K562 (cell line): Measurements from ENCODE around the gene MORF4L1. TPM values are rescaled to one million over a fixed set of nuclear protein-coding genes. Genes with fewer than 3 reads are reported as not detected.

Experiments
- BRD4 ChIP-seq: fragments of 200-600 bp; sonication (generic); IDR thresholded peaks from 2 replicates; pipeline ENCODE4 v1.6.1; 2017; ENCODE audit warnings: inconsistent platforms
- CBX1 ChIP-seq: sonication (generic); IDR thresholded peaks from 2 replicates; pipeline ENCODE4 v1.6.1; 2016; ENCODE audit warnings: antibody characterized with exemption, low read depth, mild to moderate bottlenecking
- CREM ChIP-seq: IDR thresholded peaks from 2 replicates; pipeline ENCODE4 v1.6.1; 2014; ENCODE audit warnings: antibody characterized with exemption, low read depth
- CTBP1 ChIP-seq: fragments of 450-650 bp; IDR thresholded peaks from 2 replicates; pipeline ENCODE4 v1.6.1; 2016; ENCODE audit warnings: borderline replicate concordance
- HMGN3 ChIP-seq: IDR thresholded peaks from 2 replicates; pipeline ENCODE4 v1.6.1; 2011; ENCODE audit warnings: borderline replicate concordance, low read depth, mild to moderate bottlenecking, mixed read lengths, low read length; ENCODE audit not compliant: insufficient read length; ENCODE audit errors: extremely low read depth
- MAZ ChIP-seq, 2 experiments: fragments of 450-650 bp in 1 of 2; sonication (generic) in 1 of 2; formaldehyde crosslinking; IDR thresholded peaks in 1 of 2; conservative IDR thresholded peaks in 1 of 2; 2 replicates each; pipeline versions ENCODE4 v1.4.0 to v1.5.0; 2020; ENCODE audit warnings: mild to moderate bottlenecking in 1 of 2, missing genetic modification reagents in 1 of 2
- MTA3 ChIP-seq: fragments of 450-650 bp; formaldehyde crosslinking; IDR thresholded peaks from 2 replicates; pipeline ENCODE4 v1.6.1; 2017; ENCODE audit warnings: mild to moderate bottlenecking, borderline replicate concordance
- NRF1 ChIP-seq, 2 experiments: fragments of 450-650 bp; IDR thresholded peaks in 1 of 2; conservative IDR thresholded peaks in 1 of 2; 2 replicates each; pipeline ENCODE4 v1.6.1; 2014; ENCODE audit warnings: mild to moderate bottlenecking in 2 of 2
- OTX1 ChIP-seq: fragments of 450-650 bp; formaldehyde crosslinking; IDR thresholded peaks from 2 replicates; pipeline ENCODE4 v1.4.0; 2022; ENCODE audit warnings: mild to moderate bottlenecking
- RB1 ChIP-seq: fragments of 450-650 bp; IDR thresholded peaks from 2 replicates; pipeline ENCODE4 v1.6.1; 2017; ENCODE audit warnings: low read depth, mild to moderate bottlenecking
- SIN3A ChIP-seq, 2 experiments: fragments of 150-350 bp in 1 of 2; IDR thresholded peaks; 2 replicates each; pipeline ENCODE4 v1.6.1; 2011 to 2016; ENCODE audit warnings: borderline replicate concordance in 2 of 2, low read depth in 2 of 2, low read length in 2 of 2, mild to moderate bottlenecking in 2 of 2, moderate library complexity in 2 of 2; ENCODE audit not compliant: control insufficient read depth in 1 of 2
- SMAD2 ChIP-seq: fragments of 150-350 bp; IDR thresholded peaks from 2 replicates; pipeline ENCODE4 v1.6.1; 2014; ENCODE audit warnings: low read depth, mild to moderate bottlenecking, low read length
- SMARCE1 ChIP-seq: fragments of 450-650 bp; IDR thresholded peaks from 2 replicates; pipeline ENCODE4 v1.7.1; 2016; ENCODE audit warnings: mild to moderate bottlenecking
- ZBTB7A ChIP-seq: IDR thresholded peaks from 2 replicates; pipeline ENCODE4 v1.6.1; 2011; ENCODE audit warnings: low read depth, mild to moderate bottlenecking, low read length, moderate library complexity, borderline replicate concordance; ENCODE audit not compliant: control insufficient read depth
- ZEB2 ChIP-seq: fragments of 450-650 bp; IDR thresholded peaks from 2 replicates; pipeline ENCODE4 v1.6.1; 2016
- ZNF583 ChIP-seq: fragments of 250-450 bp; sonication (Bioruptor Pico); IDR thresholded peaks from 2 replicates; pipeline ENCODE4 v1.4.0; 2020
- polyA plus RNA-seq, 8 experiments: library from polyadenylated mRNA; depleted of rRNA in 4 of 8; stranded (reverse) in 5 of 8; unstranded in 3 of 8; fragments of >200 nt; fragmentation: Nextera tagmentation in 2 of 8; fragmentation: Illumina TruSeq in 1 of 8; extraction: Ambion mirVana in 2 of 8; extraction: Trizol in 1 of 8; gene quantifications; 2 replicates each; pipeline versions ENCODE4 v1.2.1 to v1.2.3, GENCODE V29; 2011 to 2014; ENCODE audit warnings: inconsistent platforms in 1 of 8, missing spikeins in 1 of 8
- total RNA-seq, 7 experiments: library from RNA; depleted of rRNA in 6 of 7; stranded (reverse); fragments of >200 nt in 6 of 7; fragmentation: Illumina TruSeq in 2 of 7; extraction: Trizol in 2 of 7; gene quantifications; 2 replicates each; pipeline versions ENCODE4 v1.2.1 to v1.2.3, GENCODE V29; 2011 to 2021; ENCODE audit warnings: low replicate concordance in 1 of 7
- TF ChIP-seq, protein P1 (sequence below): sonication (generic); formaldehyde crosslinking; IDR thresholded peaks from 2 replicates; pipeline ENCODE4 v1.9.0; 2022; ENCODE audit warnings: mild to moderate bottlenecking, missing genetic modification reagents
- TF ChIP-seq, protein P2 (sequence below): sonication (generic); formaldehyde crosslinking; IDR thresholded peaks from 2 replicates; pipeline ENCODE4 v1.4.0; 2020; ENCODE audit warnings: mild to moderate bottlenecking, missing genetic modification reagents
- TF ChIP-seq, protein P3 (sequence below): IDR thresholded peaks from 2 replicates; pipeline ENCODE4 v1.6.1; 2011; ENCODE audit warnings: borderline replicate concordance, low read depth, mild to moderate bottlenecking, moderate library complexity, low read length; ENCODE audit not compliant: insufficient read depth, poor library complexity, severe bottlenecking
- TF ChIP-seq, protein P4 (sequence below): fragments of 450-650 bp; formaldehyde crosslinking; IDR thresholded peaks from 2 replicates; pipeline ENCODE4 v1.4.0; 2022; ENCODE audit warnings: mild to moderate bottlenecking, moderate library complexity

The MORF4L1 gene
- total and polyA plus RNA-seq, 9 of the 15 experiments (the other 6 are each of a cell fraction or from before 2014, with no cell fraction given) = 127 to 615 (median 281) TPM

DNA sequence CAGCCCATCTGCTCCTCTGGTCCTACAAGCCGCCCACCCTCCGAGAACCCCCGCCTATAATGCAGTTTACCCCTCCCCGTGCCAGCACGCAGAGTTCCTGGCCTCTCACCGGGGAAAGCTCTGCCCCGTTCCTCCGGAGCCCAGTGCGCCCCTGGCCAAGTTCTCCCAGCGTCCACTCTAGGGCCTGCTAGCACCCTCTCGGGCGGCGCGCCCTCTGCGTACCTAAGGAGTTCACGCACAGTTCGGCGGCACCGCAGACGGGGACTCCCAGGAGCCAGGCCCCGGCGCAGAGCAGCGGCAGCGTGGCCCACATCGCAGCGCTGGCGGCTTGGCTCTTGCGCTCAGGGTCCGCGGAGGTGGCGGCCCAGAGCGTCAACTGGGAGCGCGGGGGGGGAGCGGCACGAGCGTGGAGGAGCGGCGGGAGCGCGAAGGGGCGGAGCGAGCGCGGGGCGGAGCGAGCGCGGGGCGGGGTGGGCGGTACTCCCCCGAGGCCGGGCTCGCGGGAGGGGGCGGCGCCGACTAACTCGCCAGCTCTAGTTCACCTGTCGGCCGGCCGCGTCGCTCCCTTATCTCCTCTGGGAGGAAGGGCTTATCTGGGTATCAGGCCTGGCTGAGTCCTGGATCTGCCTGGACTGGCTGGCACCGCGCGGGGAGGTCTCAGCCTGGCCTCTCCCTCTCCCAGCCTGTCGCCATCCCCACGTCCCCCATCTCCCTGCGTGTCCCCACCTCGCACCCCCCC lies 72.1 kb downstream of the MORF4L1 start, which contains the start of gene CTSH (continued):
- TF ChIP-seq SIN3A (IDR thresholded peaks at IDR 0.05; ENCODE audit: borderline replicate concordance in 2 of 2, control insufficient read depth in 1 of 2, low read depth in 2 of 2, low read length in 2 of 2) (peak in 1 of 2 experiments; percentile 41; a peak in 1 of 4 replicates), MAZ (CRISPR knock-in tag; conservative IDR thresholded peaks at IDR 0.05 in 1 of 2, IDR thresholded peaks at IDR 0.05 in 1 of 2) (peak; percentile 86 to 90), CREM (peak; percentile 39; the same call in 1 of the 2 replicates), OTX1 (CRISPR knock-in tag) (0 out of 2 replicates have a peak, but pooled peaks have one; percentile 6), CTBP1 (peak; percentile 85), CBX1 (0 out of 2 replicates have a peak, but pooled peaks have one; percentile 48), MTA3 (peak; percentile 76; the same call in 1 of the 2 replicates), ZBTB7A (peak; percentile 64; the same call in 1 of the 2 replicates), BRD4 (no peak), ZNF583 (CRISPR knock-in tag) (peak; percentile 34; the same call in 1 of the 2 replicates), RB1 (0 out of 2 replicates have a peak, but pooled peaks have one; percentile 1), NRF1 (conservative IDR thresholded peaks at IDR 0.05 in 1 of 2, IDR thresholded peaks at IDR 0.05 in 1 of 2) (peak; percentile 44 to 60; a peak in 3 of 4 replicates), SMARCE1 (peak; percentile 68; the same call in 1 of the 2 replicates), HMGN3 (peak; percentile 26), SMAD2 (no peak), ZEB2 (peak; percentile 78)
- TF ChIP-seq, protein P1, sequence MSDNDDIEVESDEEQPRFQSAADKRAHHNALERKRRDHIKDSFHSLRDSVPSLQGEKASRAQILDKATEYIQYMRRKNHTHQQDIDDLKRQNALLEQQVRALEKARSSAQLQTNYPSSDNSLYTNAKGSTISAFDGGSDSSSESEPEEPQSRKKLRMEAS (CRISPR knock-in tag) = peak; percentile 83
- TF ChIP-seq, protein P2, sequence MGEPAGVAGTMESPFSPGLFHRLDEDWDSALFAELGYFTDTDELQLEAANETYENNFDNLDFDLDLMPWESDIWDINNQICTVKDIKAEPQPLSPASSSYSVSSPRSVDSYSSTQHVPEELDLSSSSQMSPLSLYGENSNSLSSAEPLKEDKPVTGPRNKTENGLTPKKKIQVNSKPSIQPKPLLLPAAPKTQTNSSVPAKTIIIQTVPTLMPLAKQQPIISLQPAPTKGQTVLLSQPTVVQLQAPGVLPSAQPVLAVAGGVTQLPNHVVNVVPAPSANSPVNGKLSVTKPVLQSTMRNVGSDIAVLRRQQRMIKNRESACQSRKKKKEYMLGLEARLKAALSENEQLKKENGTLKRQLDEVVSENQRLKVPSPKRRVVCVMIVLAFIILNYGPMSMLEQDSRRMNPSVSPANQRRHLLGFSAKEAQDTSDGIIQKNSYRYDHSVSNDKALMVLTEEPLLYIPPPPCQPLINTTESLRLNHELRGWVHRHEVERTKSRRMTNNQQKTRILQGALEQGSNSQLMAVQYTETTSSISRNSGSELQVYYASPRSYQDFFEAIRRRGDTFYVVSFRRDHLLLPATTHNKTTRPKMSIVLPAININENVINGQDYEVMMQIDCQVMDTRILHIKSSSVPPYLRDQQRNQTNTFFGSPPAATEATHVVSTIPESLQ (CRISPR knock-in tag) = 0 out of 2 replicates have a peak, but pooled peaks have one; percentile 67
- TF ChIP-seq, protein P3, sequence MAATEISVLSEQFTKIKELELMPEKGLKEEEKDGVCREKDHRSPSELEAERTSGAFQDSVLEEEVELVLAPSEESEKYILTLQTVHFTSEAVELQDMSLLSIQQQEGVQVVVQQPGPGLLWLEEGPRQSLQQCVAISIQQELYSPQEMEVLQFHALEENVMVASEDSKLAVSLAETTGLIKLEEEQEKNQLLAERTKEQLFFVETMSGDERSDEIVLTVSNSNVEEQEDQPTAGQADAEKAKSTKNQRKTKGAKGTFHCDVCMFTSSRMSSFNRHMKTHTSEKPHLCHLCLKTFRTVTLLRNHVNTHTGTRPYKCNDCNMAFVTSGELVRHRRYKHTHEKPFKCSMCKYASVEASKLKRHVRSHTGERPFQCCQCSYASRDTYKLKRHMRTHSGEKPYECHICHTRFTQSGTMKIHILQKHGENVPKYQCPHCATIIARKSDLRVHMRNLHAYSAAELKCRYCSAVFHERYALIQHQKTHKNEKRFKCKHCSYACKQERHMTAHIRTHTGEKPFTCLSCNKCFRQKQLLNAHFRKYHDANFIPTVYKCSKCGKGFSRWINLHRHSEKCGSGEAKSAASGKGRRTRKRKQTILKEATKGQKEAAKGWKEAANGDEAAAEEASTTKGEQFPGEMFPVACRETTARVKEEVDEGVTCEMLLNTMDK = no peak
- TF ChIP-seq, protein P4, sequence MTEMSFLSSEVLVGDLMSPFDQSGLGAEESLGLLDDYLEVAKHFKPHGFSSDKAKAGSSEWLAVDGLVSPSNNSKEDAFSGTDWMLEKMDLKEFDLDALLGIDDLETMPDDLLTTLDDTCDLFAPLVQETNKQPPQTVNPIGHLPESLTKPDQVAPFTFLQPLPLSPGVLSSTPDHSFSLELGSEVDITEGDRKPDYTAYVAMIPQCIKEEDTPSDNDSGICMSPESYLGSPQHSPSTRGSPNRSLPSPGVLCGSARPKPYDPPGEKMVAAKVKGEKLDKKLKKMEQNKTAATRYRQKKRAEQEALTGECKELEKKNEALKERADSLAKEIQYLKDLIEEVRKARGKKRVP = 0 out of 2 replicates have a peak, but pooled peaks have one; percentile 18
